HTERT RPE-1 (cell line): Measurements from ENCODE around the gene GRIK4.

Experiments
- in situ Hi-C: fragments of 300-500 bp; cut with MboI; formaldehyde crosslinking; loops from 4 replicates; pipeline ENCODE4 v1.14.3; 2020; ENCODE audit warnings: low sequenced_read_pairs

The GRIK4 gene

DNA sequence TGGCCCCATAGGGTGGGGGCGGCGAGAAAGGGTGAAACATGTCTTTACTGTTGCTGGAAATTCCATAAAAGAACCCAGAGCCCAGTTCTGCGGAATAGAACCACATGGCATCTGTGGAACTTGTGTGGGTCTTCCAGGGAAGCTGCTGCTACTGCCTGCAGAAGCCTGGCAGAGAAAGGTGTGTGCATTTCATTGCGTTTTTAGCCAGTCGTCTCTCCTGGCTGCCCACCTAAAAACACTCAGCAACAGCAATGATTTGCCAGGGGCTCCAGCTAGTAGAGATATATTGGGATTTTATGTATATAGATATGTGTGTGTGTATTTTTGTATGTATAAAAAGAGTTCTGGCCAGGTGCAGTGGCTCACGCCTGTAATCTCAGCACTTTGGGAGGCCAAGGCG is 385.1 kb downstream of the GRIK4 start:
- in situ Hi-C loops = no loop called here

- in situ Hi-C loops = no loop called here
These were observed 387.0 kb downstream of the GRIK4 start for GRCh38 chr11:120898568-120898967.

GRCh38 chr11:120899720-120900119 is 388.2 kb downstream of the GRIK4 start:
- in situ Hi-C loops = no loop called here

- in situ Hi-C loops = no loop called here
These were observed 389.1 kb downstream of the GRIK4 start for GRCh38 chr11:120900643-120901042.

GRCh38 chr11:120903686-120904085 is 392.1 kb downstream of the GRIK4 start:
- in situ Hi-C loops = no loop called here

GRCh38 chr11:120904116-120904515 is 392.6 kb downstream of the GRIK4 start:
- in situ Hi-C loops = no loop called here

- in situ Hi-C loops = no loop called here
These were observed 395.2 kb downstream of the GRIK4 start for GRCh38 chr11:120906766-120907165.

DNA sequence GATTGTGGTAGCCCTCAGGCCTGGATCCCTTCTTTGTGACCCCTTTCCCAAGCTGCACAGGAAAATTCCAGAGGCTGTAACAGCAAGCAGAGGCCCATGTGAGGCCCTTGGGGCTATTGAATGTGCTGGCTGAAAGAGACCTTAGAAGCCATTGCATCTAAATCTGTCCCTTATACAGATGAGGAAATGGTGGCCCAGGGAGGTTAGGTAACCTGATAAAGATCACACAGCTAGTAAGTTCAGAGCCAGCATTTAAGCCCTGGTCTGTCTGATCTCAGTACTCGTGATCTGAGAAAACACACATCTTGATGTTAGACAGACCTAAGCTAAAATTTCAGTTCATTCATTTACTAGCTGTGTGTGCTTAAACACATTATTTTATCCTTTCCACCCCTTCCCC is 396.4 kb downstream of the GRIK4 start:
- in situ Hi-C loops = no loop called here

DNA sequence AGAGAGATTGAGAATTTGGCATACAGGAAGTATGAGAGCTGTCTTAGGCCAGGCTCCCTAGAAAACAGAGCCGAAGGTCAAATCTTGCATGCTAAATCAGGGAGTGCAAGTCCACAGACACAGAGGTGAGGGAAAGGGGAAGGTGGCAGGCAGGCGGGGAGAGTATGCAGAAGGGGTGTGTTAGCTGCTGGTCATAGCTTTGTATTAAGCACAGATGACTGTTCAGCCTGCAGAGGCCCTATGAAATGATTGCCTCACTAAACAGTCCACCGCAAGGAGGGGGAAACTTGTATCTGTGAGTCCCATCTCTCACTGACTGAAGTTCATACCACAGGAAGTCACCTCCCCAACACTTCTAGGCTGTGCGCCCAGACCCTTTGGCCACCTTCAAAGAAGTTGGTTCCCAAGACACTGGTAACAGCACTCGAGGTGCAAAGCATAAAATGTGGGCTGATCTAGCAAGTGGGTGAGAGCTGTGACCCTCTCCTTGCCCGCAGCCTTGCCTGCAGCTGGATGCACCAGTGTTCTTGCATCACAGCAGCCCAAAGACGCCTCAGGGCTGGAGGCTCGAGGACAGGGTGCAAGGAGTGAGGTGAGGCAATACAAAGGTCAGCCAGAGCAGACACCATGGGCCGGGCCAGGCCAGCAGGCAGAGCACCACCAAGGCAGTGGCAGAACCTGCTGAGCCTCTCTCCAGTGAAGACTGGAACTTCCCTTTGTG is 397.1 kb downstream of the GRIK4 start:
- in situ Hi-C loops = no loop called here

GRCh38 chr11:120909676-120910416 is 398.3 kb downstream of the GRIK4 start:
- in situ Hi-C loops = no loop called here

DNA sequence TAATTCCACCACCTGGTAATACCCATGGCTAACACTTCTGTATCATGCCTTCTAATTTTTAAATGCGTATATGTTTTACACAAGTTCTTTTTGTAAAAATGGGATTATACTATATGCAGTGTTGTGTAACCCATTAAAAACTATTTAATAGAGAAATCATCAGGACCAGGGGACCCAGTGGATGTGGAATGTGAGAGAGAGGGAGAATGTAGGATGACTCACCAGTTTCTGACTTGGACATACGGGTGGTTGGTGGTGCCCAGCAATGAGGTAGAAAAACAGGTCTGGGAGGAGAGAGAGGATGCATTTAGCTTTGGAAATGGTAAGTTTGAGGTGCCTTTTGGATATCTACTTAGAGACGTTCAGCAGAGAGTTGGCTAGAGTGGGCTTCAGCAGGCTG is 400.4 kb downstream of the GRIK4 start:
- in situ Hi-C loops = no loop called here

DNA sequence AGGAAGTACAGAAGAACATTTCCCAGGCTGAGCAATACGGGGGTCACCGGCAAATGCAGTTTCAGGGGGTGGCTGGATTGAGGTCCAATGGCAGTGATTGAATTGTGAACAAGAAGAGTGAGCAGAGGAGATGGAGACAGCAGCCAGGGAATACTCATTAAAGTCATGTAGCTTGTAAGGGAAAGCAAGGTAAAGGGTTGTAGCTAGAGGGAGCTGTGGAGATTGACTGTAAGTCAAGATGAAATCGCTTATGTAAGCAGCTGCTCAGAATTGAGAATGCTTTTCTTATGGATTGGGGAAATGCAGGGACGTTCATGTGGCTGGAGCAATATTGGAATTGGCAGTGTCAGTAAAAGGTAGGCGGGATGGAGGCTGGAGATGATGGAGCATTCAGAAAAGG is 401.0 kb downstream of the GRIK4 start:
- in situ Hi-C loops = no loop called here

DNA sequence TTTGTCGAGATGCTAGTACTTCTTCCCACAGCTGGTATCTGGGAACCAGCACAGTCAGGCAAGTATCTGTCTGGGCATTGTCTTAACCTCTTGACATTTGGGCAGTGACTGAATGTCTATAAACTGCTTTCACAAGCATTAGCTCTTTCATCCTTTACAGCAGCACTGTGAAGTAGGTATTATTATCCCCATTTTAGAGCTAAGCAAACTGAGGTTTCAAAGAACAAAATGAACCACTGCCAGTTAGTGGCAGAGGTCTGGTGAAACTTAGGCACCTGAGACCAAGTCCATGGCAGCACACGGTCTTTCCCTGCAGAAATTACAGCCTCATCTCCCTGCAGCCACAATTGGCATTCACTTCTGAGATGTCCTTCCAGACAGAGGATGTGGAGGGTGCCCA is 401.4 kb downstream of the GRIK4 start:
- in situ Hi-C loops = no loop called here

DNA sequence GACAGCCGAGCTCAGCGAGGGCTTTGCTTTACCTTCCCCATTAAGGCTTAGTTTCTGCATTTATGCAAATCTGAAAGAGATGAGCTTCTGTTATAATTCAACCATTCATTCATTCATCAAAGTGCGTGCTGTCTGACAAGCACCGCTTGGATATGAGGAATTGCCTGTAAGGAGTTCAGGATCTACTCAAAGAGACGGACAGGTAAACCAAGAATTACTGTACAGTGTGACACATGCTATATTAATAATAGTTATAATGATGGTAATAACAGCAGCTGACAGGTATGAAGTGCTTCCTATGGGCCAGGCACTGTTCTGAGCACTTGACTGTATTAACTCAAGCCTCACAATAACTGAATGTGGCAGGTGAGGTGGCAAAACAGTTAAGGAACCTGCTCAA is 402.5 kb downstream of the GRIK4 start:
- in situ Hi-C loops = no loop called here

GRCh38 chr11:120914601-120915000 is 403.1 kb downstream of the GRIK4 start:
- in situ Hi-C loops = no loop called here

DNA sequence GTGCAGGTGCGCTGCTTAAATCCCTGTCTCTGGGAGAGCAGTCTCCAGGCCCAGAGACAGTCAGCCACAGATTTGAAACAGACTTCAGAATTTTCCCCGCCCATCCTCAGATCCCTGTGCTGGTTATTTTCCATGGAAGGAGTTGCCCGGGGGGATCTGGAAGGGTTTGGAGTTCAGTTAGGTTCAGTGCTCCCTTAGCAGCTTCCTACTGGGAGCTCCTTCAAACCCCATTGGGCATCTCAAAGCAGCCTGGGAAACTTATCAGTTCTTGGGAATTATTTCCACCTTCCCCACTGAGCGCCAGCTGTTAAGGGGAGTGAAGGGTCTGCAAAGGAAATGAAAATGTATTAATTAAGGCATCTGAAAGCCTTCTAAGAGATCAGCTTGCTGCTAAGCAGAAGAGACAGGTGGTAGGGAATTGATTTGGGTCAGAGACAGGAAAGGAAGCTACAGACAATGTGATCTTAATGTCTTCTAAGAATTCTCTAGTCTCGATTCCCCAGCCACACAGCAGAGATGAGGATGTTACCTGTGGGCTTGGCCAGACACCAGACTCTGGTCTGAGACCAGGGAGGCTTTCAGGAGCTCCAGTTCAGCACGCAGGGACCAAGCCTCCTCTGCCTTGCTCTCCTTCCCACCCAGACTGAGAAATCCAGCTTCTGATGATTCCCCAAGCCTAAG is 406.2 kb downstream of the GRIK4 start:
- in situ Hi-C loops = no loop called here

DNA sequence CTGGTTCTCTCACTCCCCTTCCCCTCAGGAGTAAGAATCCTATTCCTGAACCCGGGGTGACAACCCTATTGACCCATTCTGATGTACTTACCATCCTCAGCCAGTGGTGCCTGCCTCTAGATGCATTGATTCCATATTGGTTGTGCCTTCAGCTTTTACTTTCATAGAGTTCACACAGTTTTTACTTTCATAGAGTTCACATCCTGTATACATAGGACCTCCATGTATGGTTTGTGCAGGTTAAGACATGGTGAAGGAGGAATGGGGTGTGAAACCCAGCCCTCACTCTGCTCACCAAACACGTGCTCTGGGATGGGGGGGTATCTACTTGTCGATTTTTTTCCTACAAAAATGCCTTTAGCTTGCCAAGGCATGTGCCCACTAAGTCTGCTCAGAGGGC is 406.7 kb downstream of the GRIK4 start:
- in situ Hi-C loops = no loop called here

- in situ Hi-C loops = no loop called here
These were observed 407.5 kb downstream of the GRIK4 start for GRCh38 chr11:120919045-120919444.

DNA sequence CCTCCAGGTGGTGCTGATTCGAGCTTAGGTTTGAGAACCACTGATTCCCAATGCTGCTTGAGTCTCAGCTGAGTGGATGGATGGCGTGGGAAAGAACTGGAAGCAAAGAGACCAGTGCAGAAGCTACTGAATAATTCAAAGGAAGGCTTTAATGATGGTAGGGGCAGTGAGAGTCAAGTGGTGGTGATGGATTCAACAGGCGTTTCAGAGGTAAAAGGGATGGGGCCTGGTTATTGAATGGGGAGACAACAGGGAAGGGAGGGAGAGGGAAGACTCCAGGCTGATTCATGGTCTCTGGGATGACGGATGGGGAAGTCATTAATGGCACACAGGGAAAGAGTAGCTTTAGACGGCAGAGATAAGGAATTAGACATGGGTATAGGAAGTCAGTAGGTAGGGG is 408.0 kb downstream of the GRIK4 start:
- in situ Hi-C loops = no loop called here

DNA sequence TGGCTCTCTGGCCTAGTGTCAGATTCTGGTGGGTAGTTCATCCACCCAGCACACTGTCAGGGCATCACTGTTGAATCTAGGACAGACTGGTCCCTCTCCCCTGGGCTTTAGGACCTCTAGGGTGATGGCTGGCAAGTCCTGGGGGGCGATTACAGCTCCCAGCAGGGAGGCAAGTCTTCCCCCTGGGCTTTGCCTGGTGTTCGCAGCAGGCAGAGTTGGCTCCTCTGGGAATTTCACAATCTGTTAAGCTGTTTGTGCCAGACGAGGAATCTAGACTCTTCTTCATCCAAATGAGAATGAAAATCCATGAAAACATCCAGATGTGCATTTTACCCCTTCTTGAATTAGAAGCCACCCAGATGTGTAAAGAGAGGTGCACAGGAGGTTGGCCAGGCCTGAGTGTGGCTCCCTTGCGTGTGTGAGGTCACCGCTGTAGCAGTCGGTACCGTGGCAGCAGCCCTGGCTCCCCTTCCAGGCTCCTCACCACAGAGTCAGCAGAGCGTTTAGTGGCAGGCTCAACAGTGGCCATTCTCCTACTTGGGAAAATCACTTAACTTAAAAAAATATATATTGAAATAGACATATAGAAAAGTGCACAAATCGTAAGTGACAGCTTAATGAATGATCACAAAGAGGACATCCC is 412.4 kb downstream of the GRIK4 start:
- in situ Hi-C loops = no loop called here

- in situ Hi-C loops = no loop called here
These were observed 414.4 kb downstream of the GRIK4 start for GRCh38 chr11:120925944-120926343.

GRCh38 chr11:120928627-120929026 is 417.1 kb downstream of the GRIK4 start:
- in situ Hi-C loops = no loop called here
